Stimulated activated naive CD8-positive, alpha-beta T cell treated with anti-CD3 and anti-CD28 coated beads, Interleukin-15, amount 100 ng/mL, for 72 hours (primary cell): ENCODE measurements around the gene NPR3.

ENCODE experiments used
- ATAC-seq: fragments of 150-1000 bp; cut with Tn5 transposase; 2 replicates; pipeline ENCODE4 v1.10.0; 2021; ENCODE audit warnings: mild to moderate bottlenecking, moderate library complexity
- DNase-seq, 2 donors: peaks; one replicate each; pipeline ENCODE4 v3.0.0; 2021 to 2022
- H3K27ac Mint-ChIP-seq, 2 donors: one replicate each; pipeline ENCODE4 v1.8.0; 2022; ENCODE audit warnings: mild to moderate bottlenecking in 2 of 2, mixed read lengths in 2 of 2, moderate library complexity in 2 of 2
- H3K27me3 Mint-ChIP-seq: one replicate; pipeline ENCODE4 v1.8.0; 2022; ENCODE audit warnings: mixed read lengths
- H3K4me1 Mint-ChIP-seq: one replicate; pipeline ENCODE4 v1.8.0; 2022; ENCODE audit warnings: mild to moderate bottlenecking, mixed read lengths
- H3K4me3 Mint-ChIP-seq, 2 donors: one replicate each; pipeline ENCODE4 v1.8.0; 2022; ENCODE audit warnings: mild to moderate bottlenecking in 2 of 2, mixed read lengths in 2 of 2, moderate library complexity in 1 of 2
- H3K9me3 Mint-ChIP-seq, 2 donors: one replicate each; pipeline ENCODE4 v1.8.0; 2022; ENCODE audit warnings: mixed read lengths in 2 of 2

NPR3 gene

DNA sequence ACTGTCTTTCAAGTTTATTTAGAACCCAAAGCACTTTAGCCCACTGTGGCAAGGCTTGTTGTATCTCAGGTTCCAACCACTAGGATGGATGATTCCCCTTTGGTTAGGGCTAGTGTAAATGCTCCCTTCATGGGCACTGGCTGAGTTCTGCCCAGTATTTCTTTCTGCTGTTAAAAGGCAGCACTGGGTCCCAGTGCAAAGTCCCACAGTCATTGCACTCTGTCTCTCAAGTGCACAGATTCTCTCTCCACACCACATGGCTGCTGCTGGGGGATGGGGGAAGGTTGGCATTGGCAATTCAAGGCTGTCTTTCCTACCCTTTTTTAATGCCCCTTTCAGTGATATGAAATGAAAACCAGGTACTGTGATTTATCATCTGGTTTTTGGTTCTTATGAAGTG lies 7.2 kb upstream of the NPR3 start:
- H3K27ac Mint-ChIP-seq = no peak overlapping the region
- peaks cover 50% of the 10 kb centered on the region for H3K27me3 Mint-ChIP-seq
- DNase-seq = no peak
- H3K4me1 Mint-ChIP-seq = peaks cover 4% of the 10 kb centered on the region
- ATAC-seq = no peak
- H3K4me3 Mint-ChIP-seq = no peak overlapping the region
- peaks cover 6 to 14% of the 10 kb centered on the region in 2 donors for H3K9me3 Mint-ChIP-seq

- ATAC-seq (no peak), DNase-seq (no peak)
- Mint-ChIP-seq H3K27ac (no peak overlapping the region), H3K9me3 (no peaks in the 10 kb centered on the region), H3K4me1 (peaks cover 40% of the 10 kb centered on the region), H3K27me3 (peaks cover 57% of the 10 kb centered on the region), H3K4me3 (no peak overlapping the region)
Observed at GRCh38 chr5:32707418-32707997, 3.6 kb upstream of the NPR3 start.

DNA sequence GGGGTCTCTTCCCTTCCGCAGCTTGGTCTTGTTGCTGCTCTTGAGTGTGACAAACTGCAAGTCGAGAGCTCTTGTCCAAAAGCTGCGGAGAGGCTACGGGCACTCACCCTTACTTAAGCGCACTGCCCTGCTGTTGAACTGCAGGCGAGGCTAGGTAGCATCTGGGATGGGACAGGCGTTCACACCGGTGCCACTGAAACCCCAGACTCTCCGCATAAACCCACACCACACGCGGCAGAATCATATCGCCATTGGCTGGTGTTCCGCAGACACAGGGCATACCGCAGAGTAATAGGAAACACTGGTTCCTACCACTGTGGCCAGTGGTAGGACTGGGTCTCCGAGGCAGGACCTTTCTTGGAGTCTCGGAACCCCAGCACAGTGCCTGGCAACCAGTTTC lies 2.2 kb upstream of the NPR3 start:
- Mint-ChIP-seq H3K4me1 (peaks cover 48% of the 10 kb centered on the region), H3K27ac (no peak overlapping the region), H3K27me3 (peaks cover 71% of the 10 kb centered on the region), H3K9me3 (no peaks in the 10 kb centered on the region), H3K4me3 (no peak overlapping the region)
- DNase-seq (no peak), ATAC-seq (peak; percentile 26)

DNA sequence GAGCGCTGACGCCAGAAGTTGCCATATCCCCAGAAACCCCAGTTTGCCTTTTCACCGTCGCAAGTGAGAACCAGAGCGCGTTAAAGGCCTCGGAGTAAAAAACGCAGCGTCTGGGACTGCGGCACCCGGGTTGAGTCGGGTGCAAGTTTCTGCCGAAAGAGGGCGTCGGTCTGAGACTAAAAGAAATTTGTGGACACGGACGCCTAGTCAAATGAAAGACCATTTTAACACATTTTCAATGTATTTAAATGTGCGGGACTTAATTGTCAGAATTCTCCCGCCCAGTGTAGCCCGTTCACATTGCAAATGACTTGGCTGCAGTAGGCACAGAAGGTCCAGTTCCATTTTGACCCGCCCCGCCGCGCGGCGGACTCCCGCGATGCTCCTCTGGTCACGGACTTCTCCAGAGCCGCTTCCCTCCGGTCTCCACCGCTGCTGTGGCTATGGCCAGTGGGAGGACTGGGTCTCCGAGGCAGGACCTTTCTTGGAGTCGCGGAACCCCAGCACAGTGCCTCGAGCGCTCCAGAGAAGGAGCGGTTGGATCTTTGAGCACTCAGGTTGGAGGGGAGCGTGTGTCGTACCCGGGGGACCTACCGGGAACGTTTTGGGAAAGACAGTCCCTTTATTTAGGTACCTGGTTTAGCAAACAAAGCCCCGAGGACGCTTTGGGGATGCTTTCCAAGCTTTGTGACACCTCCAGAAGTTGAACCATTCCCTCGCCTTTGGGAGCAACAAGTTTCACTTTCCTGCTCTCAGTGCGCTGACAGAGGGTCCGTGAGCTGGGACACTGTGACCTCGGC lies 1.2 kb upstream of the NPR3 start:
- Mint-ChIP-seq H3K27me3 (peaks cover 81% of the 10 kb centered on the region), H3K4me3 (peak overlapping the region; percentile 59), H3K4me1 (peaks cover 48% of the 10 kb centered on the region), H3K9me3 (no peaks in the 10 kb centered on the region), H3K27ac (no peak overlapping the region)
- DNase-seq (peak; percentile 56 to 65), ATAC-seq (peak; percentile 66)

DNA sequence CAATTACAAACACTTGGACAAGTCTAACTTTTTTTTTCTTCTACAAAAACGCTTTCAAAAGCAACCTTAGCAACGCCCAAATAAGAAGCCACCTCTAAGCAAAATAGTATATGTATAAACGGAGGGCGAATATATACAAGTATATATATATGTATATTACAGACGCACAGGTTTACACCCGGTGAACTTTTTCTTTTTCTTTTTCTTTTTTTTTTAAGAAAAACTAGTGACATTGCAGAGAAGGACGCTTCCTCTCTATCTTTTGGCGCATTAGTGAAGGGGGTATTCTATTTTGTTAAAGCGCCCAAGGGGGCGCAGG lies 200 bp downstream of the NPR3 start:
- no peaks in the 10 kb centered on the region for H3K9me3 Mint-ChIP-seq

DNA sequence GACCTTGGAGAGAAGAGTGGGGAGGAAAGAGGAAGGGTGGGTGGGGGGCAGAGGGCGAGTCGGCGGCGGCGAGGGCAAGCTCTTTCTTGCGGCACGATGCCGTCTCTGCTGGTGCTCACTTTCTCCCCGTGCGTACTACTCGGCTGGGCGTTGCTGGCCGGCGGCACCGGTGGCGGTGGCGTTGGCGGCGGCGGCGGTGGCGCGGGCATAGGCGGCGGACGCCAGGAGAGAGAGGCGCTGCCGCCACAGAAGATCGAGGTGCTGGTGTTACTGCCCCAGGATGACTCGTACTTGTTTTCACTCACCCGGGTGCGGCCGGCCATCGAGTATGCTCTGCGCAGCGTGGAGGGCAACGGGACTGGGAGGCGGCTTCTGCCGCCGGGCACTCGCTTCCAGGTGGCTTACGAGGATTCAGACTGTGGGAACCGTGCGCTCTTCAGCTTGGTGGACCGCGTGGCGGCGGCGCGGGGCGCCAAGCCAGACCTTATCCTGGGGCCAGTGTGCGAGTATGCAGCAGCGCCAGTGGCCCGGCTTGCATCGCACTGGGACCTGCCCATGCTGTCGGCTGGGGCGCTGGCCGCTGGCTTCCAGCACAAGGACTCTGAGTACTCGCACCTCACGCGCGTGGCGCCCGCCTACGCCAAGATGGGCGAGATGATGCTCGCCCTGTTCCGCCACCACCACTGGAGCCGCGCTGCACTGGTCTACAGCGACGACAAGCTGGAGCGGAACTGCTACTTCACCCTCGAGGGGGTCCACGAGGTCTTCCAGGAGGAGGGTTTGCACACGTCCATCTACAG lies 760 bp downstream of the NPR3 start:
- Mint-ChIP-seq H3K27me3 (peaks cover 83% of the 10 kb centered on the region), H3K4me1 (peaks cover 48% of the 10 kb centered on the region), H3K27ac (no peak overlapping the region), H3K9me3 (no peaks in the 10 kb centered on the region), H3K4me3 (peak overlapping the region; percentile 59 to 60)
- DNase-seq (peak; percentile 13 to 17), ATAC-seq (peak; percentile 16)

More for the DNA sequence above, 200 bp downstream of the NPR3 start:
- H3K4me1 Mint-ChIP-seq = peaks cover 48% of the 10 kb centered on the region
- peak overlapping the region; percentile 59 to 60 for H3K4me3 Mint-ChIP-seq
- peaks cover 83% of the 10 kb centered on the region for H3K27me3 Mint-ChIP-seq
- H3K27ac Mint-ChIP-seq = peak overlapping the region in 1 of 2 donors; percentile 42
- DNase-seq (no peak), ATAC-seq (no peak)

GRCh38 chr5:32712481-32713360 lies 1.6 kb downstream of the NPR3 start:
- Mint-ChIP-seq H3K27ac (peak overlapping the region; percentile 56 to 63), H3K4me3 (peak overlapping the region; percentile 59 to 61), H3K9me3 (no peaks in the 10 kb centered on the region), H3K4me1 (peaks cover 48% of the 10 kb centered on the region), H3K27me3 (peaks cover 77% of the 10 kb centered on the region)
- no peak for DNase-seq
- ATAC-seq = peak; percentile 7

DNA sequence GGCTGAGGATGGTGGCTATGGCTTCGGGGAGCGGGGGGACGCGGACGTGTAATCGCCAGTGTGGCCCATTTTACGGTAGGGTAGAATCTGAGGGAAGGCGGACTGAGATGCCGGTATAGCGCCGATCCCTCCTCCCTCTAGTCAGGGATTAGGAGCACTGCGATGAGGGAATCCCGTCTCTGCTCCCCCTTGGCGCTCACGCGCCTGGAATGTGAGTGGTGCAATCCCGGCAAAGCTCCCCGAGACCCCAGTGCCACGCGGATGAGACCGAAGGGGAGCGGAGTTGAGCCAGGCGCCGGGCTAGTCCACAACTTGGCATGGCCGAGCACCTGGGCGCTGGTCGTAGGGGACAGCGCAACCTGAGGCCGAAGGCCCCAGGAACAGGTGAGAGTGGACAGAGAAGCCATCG lies 2.2 kb downstream of the NPR3 start:
- Mint-ChIP-seq H3K9me3 (no peaks in the 10 kb centered on the region), H3K4me3 (peak overlapping the region; percentile 59 to 61), H3K4me1 (peaks cover 48% of the 10 kb centered on the region), H3K27me3 (peaks cover 76% of the 10 kb centered on the region), H3K27ac (peak overlapping the region in 1 of 2 donors; percentile 12)
- no peak for ATAC-seq
- DNase-seq = no peak

- no peak overlapping the region for H3K27ac Mint-ChIP-seq
- H3K27me3 Mint-ChIP-seq = peaks cover 71% of the 10 kb centered on the region
- DNase-seq (no peak), ATAC-seq (no peak)
- peaks cover 45% of the 10 kb centered on the region for H3K4me1 Mint-ChIP-seq
- H3K9me3 Mint-ChIP-seq = peaks cover under 1 to 2% of the 10 kb centered on the region in 2 donors
- no peak overlapping the region for H3K4me3 Mint-ChIP-seq
Observed at GRCh38 chr5:32713770-32714381, 2.8 kb downstream of the NPR3 start.

DNA sequence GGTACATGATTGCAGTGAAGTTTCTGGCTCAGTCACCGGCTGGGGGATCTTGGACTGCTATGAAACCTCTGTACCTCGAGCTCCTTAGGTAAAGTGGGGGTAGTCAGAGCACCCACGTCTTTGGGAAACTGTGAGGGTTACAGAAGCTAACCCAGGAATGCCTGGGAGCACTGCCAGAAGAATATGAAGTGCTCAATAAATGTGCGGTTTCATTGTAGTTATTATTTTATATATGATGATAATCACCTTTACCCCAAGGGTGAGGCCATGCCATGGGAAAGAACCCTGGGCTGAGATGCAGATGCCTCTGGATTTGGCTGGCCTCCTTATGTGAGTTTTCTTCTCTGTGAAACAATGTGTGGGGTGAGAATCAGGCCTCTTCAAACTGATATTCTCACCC lies 3.7 kb downstream of the NPR3 start:
- H3K4me3 Mint-ChIP-seq = no peak overlapping the region
- DNase-seq (no peak), ATAC-seq (no peak)
- H3K27me3 Mint-ChIP-seq = peaks cover 62% of the 10 kb centered on the region
- H3K27ac Mint-ChIP-seq = no peak overlapping the region
- peaks cover 35% of the 10 kb centered on the region for H3K4me1 Mint-ChIP-seq
- peaks cover 10 to 12% of the 10 kb centered on the region in 2 donors for H3K9me3 Mint-ChIP-seq

GRCh38 chr5:32720300-32720699 lies 9.2 kb downstream of the NPR3 start:
- Mint-ChIP-seq H3K27ac (no peak overlapping the region), H3K4me1 (no peaks in the 10 kb centered on the region), H3K4me3 (no peak overlapping the region), H3K9me3 (peaks cover 15 to 22% of the 10 kb centered on the region in 2 donors), H3K27me3 (peaks cover 14% of the 10 kb centered on the region)
- DNase-seq (no peak), ATAC-seq (no peak)

DNA sequence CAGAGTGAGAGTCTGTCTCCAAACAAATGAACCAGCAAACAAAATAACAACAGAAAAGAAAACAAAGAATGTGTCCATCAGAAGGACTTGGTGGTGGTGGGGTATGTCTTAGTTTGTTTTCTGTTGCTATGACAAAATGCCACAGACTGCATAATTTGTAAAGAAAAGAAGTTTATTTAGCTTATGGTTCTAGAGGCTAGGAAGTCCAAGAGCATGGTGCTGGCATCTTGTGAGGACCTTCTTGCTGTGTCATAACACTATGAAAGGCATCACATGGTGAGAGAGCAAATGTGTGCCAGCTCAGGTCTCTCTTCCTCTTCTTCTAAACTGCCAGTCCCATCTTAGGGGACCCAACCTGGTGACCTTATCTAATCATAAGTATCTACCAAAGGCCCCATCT lies 10.5 kb downstream of the NPR3 start:
- no peak overlapping the region for H3K27ac Mint-ChIP-seq
- peaks cover 7% of the 10 kb centered on the region for H3K4me1 Mint-ChIP-seq
- H3K9me3 Mint-ChIP-seq = peaks cover 15 to 22% of the 10 kb centered on the region in 2 donors
- H3K4me3 Mint-ChIP-seq = no peak overlapping the region
- peaks cover 7% of the 10 kb centered on the region for H3K27me3 Mint-ChIP-seq
- DNase-seq = no peak
- ATAC-seq = no peak

DNA sequence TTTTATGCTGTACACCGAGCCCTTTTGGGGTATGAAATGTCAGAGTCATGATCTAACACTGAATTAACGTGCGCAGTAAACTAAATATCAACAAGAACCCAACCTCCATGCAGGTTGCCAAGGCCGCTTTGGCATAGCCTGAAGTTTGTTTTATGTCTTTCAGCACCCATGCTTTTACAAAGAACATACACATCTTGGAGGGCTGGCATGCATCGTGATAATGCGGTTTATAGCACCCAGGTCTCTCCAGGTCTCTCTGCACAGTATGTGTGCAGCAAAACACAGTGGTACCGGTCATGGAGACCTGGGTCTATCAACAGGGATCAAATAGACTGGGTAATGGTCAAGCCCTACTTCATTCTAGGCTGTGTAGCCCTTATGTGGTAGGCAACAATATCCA lies 11.8 kb downstream of the NPR3 start:
- peaks cover 15 to 22% of the 10 kb centered on the region in 2 donors for H3K9me3 Mint-ChIP-seq
- H3K27ac Mint-ChIP-seq = no peak overlapping the region

GRCh38 chr5:32724526-32724925 lies 13.4 kb downstream of the NPR3 start:
- Mint-ChIP-seq H3K4me1 (peaks cover 7% of the 10 kb centered on the region), H3K27ac (no peak overlapping the region), H3K27me3 (peaks cover 7% of the 10 kb centered on the region), H3K4me3 (no peak overlapping the region), H3K9me3 (peaks cover 8 to 13% of the 10 kb centered on the region in 2 donors)
- ATAC-seq (no peak), DNase-seq (no peak)

More for the DNA sequence above, 11.8 kb downstream of the NPR3 start:
- no peak overlapping the region for H3K4me3 Mint-ChIP-seq
- H3K27me3 Mint-ChIP-seq = peaks cover 7% of the 10 kb centered on the region
- H3K4me1 Mint-ChIP-seq = peaks cover 7% of the 10 kb centered on the region
- ATAC-seq (no peak), DNase-seq (no peak)
